HG03442 (cell line): Measurements from ENCODE around the gene CDC42SE2.
"Not testable (repeated sequence)": the region's sequence is repeated elsewhere in the genome, so short reads cannot be mapped to it uniquely, and the experiment has no call there.

Experiments used
- ATAC-seq: cut with Tn5 transposase; IDR thresholded peaks from one replicate; pipeline ENCODE4 v1.9.1; 2021; ENCODE audit warnings: mild to moderate bottlenecking, moderate library complexity; ENCODE audit not compliant: unreplicated experiment

Gene CDC42SE2

DNA sequence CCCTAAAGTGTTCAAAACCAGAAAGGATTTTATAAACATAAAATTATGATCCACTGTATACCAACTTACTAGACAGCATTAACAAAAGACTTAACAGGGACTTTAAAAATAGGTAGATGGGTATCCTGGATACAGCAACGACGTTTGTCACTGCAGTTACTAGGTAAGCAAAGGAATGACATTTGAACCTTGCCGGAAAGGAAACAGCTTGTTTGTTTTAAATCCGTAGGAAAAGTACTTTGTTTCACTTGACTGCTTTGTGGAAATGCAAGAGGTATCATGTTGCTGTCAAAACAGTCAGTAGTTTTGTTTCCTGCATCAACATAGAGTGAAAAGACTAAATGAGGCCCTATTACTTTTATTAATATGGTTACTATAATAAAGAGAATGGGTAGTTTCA, 122.9 kb downstream of the CDC42SE2 start:
- ATAC-seq = no peak

DNA sequence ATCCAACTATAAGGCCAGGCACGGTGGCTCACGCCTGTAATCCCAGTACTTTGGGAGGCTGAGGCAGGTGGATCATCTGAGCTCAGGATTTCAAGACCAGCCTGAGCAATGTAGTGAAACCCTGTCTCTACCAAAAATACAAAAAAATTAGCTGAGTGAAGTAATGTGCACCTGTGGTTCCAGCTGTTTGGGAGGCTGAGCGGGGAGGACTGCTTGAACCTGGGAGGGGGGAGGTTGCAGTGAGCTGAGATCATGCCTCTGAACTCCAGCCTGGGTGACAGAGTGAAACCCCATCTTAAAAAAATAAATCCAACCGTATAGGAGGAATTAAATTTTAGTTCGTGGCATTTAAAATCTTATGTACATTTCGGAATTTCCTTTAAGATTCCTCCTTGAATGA, 123.4 kb downstream of the CDC42SE2 start:
- ATAC-seq = no peak

DNA sequence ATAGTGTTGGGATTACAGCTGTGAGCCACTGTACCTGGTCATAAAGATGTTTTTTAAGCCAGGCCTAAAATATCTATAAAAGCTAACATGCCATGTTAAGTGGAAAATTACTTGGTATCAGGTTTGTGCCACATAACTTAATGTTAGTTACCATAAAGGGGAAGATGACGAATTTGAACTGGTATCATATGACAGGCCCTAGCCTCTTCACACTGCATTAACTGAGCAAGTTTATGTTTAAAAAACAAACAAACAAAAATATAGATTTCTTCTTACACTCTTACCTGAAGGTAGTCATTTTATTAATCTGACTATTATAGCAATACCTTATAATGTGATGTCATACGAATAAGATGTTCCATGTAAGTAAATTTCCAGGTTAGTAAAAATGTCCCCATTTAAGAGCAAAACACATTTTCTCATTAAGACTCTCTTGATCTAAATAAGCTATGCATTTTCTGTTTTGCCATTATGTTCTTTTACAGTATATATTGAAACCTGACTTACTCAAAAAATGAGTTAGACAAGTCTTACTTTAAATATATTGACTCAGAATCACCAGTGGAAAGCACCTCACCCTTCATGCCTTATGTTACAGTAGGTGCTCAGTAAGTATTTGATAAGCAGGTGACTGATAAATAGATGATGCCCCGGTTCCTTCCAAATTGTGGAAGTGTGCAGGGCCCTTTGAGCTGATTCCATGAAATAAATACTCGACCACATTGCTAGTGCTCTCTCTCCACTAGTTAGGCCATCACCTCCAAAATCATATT, 125.4 kb downstream of the CDC42SE2 start:
- ATAC-seq = peak; percentile 41

DNA sequence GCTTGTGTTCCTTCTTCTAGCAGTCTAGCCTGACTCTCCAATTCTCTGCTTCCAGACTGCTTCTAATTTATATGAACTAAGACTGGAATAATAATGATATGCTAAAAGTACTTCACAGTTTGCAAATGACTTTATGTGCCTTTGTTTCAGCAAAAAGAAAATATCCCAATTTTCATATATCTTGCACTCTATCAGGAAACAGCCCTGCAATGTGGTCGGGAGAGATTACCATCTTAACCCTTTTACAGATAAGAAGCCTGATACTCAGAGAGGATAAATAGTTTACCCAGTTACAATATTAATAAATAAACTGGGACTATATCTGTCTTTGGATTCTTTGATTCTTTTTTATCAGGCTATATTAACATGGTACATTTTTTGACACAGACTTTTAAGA, 126.0 kb downstream of the CDC42SE2 start:
- ATAC-seq = no peak

DNA sequence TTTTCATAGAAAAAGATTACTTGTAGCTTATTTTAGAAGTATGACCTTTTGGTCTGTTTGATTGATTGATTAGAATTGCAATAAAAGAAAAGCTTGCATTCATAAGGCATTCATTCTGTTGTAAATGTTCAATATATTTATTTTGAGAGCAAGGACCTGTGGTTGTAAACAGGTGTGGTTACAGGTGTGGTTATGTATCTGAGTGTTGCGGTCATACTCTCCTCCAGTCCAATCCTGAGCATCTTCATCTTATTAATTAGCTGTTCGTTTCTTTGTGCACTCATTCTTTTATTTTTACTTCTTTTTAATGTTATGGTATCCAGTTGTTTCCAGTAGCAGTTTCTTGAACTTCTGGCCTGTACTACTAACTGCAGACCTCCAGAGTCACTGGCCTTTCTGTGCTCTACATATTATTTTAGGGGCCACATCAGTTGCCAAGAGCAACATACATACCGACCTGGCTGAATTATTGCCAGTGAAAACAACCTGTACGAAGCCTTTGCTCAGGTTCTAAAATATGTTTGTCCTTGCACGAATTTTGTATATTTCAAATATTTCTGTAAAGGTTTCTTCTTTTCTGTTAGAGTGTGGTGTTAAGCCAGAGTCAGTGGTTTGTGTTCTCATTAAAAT, 128.7 kb downstream of the CDC42SE2 start:
- no peak for ATAC-seq

DNA sequence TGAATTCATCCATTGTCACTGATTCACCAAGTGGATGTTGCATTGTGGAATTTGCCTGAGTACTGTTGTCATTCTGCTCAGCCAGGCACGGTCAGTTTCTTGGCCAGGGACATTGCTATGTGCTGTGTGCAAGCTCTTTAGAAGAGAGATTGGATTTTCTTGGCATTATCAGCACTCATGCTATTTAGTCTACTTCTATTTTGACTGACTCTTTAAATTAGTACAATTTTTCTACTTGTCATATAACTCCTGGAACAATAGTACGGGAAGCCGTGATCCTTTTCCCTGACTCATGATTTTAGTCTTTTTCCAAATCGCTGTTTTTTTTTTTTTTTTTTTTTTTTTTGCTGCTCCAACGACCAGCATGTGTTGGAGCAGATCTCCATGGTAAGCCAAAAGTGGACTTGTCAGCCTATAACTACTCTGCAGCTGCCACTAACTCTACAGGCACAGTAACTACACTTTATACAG, 129.7 kb downstream of the CDC42SE2 start:
- ATAC-seq = no peak

DNA sequence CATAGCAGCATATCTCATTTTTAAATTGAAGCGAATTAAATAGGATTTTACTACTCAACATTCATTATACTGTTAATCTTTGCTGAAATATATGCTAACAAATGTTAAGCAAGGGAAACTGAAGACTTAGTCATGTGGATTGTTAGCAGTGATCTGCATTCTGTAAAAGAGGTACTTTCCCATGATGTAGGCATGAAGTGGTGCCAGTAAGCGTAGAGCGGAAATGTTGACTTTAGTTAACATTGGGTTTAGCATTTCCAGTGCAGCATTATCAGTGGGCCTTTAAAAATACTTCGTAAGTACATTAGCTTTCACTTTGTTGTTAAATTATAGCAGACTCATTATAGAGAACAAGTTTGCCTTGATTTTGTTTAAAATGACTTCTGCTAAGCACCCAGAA, 130.3 kb downstream of the CDC42SE2 start:
- ATAC-seq = peak; percentile 66

DNA sequence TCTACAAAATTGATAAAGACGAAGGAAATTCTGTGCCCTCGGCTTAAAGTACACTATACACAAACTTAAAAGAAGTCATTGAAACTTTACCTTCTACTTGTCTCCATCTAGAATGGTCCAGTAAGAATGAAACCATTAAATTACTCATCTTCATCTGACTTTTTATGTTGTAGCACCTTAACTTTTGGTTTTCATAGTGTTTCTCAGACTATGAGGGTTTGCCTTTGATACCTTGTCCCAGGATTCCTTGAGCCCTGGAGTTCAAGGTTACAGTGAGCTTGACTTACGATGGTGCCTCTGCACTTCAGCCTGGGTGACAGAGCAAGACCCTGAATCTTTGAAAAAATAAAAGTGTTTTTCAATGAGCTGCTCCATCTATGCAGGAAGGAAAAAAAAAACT, 132.2 kb downstream of the CDC42SE2 start:
- ATAC-seq = peak; percentile 87

DNA sequence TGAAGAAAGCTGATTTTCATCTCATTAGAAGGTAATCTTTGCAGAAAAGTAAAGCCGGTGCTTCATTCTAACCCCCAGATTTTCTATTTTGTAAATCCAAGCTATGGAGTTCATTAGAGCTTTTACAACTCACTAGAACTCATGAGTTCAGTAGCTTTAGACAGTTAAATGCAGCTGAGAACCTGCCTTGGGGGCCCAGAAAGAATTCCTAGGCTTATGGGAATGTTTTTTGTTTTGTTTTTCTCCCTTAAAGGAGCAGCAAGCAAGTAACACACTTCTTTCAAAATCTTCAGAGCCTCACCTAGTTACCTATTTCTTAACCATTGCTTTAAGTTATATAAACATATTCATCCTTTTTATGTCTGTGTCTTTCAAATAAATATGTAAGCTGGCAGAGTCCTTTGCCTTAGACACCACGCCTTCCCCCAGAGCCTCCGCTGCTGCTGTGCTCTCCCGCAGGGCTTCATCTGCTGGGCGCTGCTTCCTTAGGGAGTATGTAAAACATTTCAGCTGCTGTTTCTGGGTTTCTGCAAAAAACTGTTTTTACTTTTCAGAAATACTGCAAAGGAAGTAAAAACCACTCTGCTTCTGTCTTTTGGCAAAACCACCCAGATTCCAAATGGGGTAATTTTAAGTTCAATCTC, 132.9 kb downstream of the CDC42SE2 start:
- no peak for ATAC-seq

DNA sequence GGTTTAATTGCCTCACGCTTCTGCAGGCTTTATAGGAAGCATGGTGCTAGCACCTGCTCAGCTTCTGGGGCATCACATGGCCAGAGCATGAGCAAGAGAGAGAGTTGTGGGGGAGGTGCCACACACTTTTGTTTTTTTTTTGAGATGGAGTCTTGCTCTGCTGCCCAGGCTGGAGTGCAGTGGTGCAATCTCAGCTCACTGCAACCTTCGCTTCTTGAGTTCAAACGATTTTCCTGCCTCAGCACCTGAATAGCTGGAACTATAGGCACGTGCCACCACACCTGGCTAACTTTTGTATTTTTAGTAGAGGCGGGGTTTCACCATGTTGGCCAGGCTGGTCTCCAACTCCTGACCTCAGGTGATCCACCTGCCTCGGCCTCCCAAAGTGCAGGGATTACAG, 135.2 kb downstream of the CDC42SE2 start:
- ATAC-seq = not testable (repeated sequence)

DNA sequence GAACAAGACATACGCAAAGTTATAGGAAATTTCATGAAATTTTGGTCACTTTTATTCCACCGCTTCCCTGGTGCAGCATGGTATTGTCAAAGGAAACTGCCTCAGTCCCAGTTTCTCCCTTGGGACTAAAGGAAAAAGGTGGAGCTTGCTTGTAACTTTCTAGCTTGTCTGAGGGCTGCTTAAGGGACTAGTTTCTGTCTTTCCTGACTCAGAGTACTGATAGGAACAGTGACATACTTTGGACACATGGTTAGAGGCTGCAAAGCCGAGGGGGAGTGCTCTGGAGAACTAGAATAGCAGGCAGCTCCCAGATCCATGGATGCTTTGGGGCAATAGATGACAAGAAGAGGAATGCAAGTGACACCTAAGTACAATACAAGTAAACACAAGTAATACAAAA, 136.7 kb downstream of the CDC42SE2 start:
- ATAC-seq = no peak

DNA sequence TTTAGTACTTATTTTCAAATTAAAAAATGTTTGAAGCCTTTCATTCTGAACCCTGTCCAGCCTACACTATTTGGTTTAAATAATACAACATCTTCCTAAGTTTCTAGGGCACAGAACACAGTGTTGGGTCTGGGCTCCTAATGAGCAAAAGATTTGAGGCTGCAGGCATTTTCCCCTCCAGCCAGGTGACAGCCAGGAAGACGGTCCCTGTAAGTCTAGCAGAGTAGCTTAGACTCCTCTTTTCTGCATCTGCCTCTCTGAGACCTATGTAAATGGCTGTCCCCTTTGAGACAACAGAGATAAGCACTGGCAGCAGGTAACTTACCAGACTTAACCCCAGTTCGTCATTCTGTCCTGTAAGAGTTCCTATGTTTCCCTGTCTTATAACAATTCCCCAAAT, 141.8 kb downstream of the CDC42SE2 start:
- ATAC-seq = no peak

DNA sequence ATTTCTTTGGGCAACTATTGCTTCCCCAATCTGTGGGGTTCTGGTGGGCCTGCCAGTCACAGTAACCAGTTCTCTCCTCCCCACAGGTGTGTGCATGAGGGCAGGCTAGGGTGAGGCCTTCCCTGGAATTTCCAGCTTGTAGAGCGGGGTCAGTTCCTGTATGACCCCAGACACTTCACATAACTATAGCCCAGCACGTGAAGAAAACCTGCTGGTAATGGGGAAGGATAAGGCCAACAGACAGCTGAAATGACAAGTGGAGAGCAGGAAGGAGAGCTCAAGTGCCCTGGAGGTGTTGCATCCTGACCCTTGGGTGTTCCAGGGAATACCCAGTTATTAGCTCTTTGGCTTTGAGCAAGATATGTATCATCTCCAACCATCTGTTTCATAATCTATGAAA, 142.2 kb downstream of the CDC42SE2 start:
- ATAC-seq = no peak

DNA sequence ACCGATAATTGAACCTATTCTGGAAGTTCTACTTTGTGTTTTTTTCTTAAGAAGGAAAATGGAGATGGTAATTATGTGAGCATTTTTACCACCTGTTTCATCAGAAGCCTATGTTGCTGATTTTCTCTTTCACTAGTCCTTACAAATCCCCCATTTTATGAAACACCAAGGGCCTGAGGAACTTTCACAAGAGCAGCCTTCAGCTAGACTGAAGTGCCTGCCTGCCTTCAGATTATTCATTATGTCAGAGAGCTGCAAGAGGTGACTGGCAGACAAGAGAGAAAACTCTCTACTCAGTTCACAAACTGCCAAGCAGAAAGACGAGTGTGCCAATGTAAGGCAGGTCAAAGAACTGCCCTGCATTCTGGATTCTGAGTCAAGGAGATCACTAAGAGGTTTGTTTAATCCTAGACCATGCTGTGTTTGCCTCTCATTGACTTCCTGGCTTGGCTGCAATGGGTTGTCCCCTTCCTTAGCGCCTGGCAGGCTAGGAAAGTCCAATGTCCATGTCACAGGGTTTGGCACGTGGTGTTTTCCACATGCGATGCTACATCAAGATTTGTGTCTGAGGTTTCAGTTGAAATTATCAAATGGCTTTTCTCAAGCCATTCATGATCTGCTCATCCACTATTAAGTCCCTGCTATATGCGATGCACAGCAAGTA, 143.3 kb downstream of the CDC42SE2 start:
- ATAC-seq = no peak

DNA sequence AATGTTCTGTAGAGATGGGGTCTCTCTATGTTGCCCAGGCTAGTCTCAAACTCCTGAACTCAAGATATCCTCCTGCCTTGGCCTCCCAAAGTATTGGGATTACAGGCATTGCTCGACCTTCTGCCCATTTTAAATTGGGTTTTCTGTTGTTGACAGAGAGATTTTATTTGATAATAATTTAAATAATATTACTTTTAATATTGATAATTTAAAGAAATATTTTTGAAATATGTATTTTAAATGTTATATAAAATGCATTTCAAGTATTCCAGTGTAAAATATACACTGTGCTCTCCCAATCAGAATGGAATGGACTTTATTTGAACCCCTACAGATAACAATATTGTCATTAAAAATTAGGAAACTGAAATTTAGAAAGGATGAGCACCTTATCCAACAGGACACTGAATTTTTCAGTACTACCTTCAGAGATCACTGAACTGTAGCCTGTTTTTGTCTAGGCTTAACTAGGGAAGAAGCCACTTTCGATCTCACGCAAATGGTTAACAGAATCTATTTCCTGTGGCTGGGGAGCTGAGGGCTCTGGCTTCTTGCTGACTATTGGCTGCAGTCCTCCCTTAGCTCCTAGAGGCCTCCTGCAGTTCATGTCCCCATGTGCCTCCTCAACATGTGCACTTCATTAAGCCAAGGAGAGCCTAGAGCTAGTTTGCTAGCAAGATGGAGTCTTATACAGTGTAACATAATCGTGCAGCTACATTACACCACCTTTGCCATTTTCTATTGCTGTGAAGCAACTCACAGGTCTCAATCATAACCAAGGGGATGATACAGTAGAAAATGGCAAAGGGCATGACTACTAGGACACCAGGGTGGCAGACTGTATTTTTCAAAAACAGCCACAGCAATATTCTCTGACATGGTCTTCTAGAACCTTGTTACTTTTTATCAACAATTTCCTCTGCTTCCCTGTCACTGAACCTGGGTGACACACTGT, 150.0 kb downstream of the CDC42SE2 start:
- ATAC-seq = peak; percentile 69

DNA sequence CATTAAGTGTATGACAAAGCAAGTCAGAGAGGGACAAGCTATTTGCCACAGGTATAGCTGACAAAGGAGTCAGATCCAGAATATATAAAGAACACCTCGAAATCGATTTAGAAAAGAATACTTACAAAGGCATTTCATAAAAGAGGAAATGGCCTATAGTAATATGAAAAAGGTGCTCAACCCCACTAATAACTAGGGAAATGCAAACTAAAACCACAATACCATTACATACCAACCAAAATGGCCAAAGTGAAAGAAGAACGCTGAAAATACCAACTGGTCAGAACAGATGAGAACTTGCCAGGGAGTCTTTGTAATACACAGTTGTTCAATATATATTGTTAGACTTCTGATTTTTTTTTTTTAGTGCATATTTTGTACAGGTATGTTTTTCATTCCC, 152.9 kb downstream of the CDC42SE2 start:
- ATAC-seq = peak; percentile 70

DNA sequence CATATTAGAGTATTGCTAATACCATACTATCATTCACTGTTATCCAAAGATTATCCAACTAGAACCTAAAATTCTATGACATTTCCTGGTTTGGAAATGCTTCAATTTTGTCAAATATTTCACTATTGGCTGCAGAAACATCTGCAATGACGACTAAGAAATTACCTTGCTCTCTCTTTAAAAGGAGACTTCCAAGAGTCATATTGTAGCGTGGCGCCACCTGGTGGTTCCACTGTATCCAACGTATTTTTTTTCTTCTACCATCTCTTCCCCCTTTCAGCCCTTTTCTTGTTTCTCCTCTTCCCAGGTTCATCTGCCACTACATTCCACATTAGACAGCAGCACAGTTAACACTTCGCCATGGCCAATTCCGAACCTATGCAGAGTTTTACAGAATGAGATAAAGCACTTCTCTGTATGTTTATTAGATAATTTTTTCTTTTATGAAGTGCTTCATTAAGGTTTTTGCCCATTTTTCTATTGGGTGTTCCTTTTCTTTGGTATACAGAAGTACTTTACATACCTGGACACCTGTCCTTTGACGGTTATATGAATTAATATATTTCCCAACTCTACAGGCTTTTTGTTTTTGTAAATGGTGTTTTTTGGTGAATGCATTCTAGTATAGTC, 153.5 kb downstream of the CDC42SE2 start:
- ATAC-seq = no peak

DNA sequence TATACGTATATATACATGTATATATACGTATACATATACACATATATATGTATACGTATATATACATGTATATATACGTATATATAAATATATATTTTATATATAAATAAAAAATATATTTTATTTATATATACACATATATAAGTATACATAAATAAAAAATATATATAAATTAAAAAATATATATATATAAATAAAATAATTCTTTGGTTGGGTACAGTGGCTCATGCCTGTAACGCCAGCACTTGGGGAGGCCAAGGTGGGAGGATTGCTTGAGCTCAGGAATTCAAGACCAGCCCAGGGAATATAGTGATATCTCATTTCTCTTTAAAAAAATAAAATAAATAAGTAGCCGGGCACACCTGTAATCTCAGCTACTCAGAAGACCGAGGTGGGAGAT, 155.0 kb downstream of the CDC42SE2 start:
- ATAC-seq = no peak

DNA sequence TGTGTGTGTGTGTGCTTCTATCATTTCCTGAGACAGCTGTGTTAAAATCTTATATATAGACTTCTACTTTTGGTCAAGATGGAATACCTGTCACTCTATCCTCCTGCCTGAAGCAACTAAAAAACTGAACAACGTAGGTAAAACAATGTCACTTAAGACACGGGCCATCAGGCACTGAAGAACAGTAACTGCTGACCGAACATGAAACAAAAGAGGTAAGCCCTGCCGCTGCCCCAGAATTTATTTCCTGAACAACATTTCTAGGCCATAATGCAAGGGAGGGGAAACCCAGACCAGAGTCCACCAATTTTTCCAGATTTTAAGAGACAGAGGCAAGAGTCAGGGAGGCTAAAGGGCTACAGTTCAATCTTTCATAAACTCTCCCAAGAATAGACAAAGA, 156.0 kb downstream of the CDC42SE2 start:
- no peak for ATAC-seq

DNA sequence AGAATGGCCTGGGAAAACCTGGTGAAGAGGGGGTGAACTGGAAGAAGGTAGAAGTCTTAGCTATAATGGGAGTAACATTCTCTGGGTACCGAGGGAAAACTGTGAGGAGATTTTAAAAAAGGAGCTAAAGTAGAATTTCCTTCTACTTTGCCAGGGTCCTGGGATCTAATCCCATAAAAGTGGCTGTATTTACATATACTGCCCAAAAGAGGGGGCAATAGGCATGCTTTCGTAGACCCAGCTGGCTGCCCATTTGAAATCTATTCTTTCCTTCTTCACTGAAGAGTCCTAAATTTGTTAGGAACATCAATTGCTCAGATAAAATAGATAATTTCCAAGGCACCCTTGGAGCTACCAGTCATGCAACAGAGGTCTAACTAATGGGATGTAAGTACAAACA, 159.2 kb downstream of the CDC42SE2 start:
- ATAC-seq = no peak
